GM21526 (cell line): ENCODE data around the gene C5AR1.
"Not testable (repeated sequence)": the region's sequence is repeated elsewhere in the genome, so short reads cannot be mapped to it uniquely, and the experiment has no call there.

Source experiments
- ATAC-seq: cut with Tn5 transposase; IDR thresholded peaks from one replicate; pipeline ENCODE4 v1.9.1; 2021; ENCODE audit warnings: moderate library complexity; ENCODE audit not compliant: unreplicated experiment, low FRiP score

C5AR1 gene

GRCh38 chr19:47283405-47284059 lies 26.1 kb upstream of the C5AR1 start:
- ATAC-seq = no peak

DNA sequence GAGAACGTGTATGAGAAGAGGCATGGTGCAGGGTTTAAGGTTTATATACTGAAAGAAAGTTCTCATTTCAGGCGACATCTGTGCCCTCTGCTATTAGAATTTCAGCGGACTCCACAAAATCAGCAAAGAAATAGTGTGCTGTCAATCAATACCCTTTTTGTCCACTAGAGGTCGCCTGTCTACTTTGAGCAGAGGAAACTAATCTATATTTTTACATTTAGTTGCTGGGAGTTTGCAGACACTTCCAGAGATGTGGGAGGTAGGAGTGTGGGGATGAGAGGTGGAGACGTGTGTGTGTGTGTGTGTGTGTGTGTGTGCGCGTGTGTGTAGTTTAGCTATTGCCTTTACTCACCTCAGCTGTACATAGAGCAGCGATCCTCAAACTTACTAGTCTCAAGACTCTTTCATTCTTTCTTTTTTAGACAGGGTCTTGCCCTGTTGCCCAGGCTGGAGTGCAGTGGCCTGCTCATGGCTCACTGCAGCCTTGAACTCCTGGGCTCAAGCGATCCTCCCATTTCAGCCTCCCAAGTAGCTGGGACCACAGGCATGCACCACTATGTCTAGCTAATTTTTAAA lies 25.2 kb upstream of the C5AR1 start:
- no peak for ATAC-seq

- ATAC-seq = no peak
These were observed 13.6 kb upstream of the C5AR1 start for GRCh38 chr19:47296036-47296435.

DNA sequence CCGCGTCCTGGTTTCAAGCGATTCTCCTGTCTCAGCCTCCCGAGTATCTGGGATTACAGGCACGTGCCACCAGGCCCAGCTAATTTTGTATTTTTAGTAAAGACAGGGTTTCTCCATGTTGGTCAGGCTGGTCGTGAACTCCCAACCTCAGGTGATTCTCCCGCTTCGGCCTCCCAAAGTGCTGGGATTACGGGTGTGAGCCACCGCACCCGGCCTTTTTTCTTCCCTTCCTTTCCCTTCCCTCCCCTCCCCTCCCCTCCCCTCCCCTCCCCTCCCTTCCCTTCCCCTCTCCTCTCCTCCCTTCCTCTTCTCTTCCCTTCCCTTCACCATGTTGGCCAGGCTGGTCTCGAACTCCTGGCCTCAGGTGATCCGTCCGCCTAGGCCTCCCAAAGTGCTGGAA lies 8.8 kb upstream of the C5AR1 start:
- ATAC-seq = not testable (repeated sequence)

GRCh38 chr19:47302249-47302648 lies 7.4 kb upstream of the C5AR1 start:
- ATAC-seq = no peak

GRCh38 chr19:47303966-47304365 lies 5.7 kb upstream of the C5AR1 start:
- ATAC-seq = no peak

GRCh38 chr19:47305309-47305751 lies 4.3 kb upstream of the C5AR1 start:
- no peak for ATAC-seq

- no peak for ATAC-seq
These were observed 3.4 kb upstream of the C5AR1 start for GRCh38 chr19:47306303-47306702.

DNA sequence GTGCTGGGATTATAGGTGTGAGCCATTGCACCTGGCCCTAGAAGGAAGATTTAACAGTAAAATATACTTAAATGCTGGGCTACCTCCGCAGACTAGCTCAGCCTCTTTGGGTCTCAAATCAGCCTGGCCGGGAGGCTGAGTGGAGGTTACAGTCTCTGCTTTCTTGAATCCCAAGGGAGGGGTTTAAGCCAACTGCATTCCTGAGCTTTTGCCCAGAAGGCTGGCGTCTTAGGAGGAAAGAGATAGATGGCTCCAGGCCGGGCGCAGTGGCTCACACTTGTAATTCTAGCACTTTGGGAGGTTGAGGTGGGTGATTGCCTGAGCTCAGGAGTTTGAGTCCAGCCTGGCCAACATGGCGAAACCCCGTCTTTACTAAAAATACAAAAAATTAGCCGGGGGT lies 623 bp upstream of the C5AR1 start:
- no peak for ATAC-seq

- ATAC-seq = no peak
These were observed 662 bp downstream of the C5AR1 start for GRCh38 chr19:47310323-47310722.

- no peak for ATAC-seq
These were observed 1.2 kb downstream of the C5AR1 start for GRCh38 chr19:47310819-47311218.

DNA sequence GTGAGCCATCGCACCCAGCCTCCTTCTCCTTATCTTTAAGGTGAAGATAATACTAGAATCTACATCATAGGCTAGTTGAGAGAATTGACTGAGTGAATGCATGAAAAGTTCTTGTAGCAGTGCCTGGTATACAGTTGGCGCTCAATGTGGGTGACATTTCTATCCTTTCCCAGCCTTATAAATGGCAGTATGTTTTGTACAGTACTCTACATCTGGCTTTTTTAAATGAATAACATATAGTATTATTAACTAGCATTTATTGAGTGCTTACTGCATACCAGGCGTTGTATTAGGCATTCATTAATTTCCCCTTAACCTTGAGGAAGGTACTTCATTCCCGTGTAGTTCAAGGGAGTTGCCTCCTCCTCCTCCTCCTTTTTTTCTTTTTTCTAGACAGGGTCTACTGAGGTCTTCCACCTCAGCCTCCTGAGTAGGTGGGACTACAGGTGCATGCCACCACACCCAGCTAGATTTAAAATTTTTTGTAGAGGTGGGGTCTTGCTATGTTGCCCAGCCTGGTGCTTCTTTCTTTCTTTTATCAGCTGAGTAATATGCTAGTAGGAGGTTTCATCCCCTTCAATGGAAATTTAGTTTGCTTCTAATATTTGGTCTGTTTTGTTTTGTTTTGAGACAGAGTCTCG lies 2.8 kb downstream of the C5AR1 start:
- no peak for ATAC-seq

DNA sequence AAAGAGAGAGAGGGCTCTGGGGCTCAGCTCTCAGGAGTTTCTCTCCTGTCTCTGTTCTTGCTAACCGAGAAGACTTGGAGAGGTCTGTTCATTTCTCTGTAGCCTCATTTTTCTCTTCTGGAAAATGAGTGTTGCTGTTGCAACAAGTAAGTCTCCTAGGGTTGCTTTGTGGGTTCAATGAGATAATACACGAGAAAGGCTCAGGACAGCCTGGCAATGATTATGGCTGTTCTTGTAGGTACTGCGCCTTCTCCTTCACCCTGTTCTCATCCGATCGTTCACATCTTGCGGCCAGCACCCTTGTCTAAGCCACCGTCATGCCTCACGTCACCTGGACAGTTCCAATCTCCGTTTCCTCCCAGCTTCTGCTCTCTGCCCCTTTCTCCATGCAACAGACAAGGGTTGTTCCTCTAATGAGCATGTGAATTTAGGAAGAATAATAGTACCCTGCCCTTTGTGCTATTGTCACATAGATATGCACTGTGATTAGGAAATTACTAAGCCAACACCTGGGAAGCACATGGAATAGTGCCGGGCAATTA lies 4.2 kb downstream of the C5AR1 start:
- no peak for ATAC-seq

DNA sequence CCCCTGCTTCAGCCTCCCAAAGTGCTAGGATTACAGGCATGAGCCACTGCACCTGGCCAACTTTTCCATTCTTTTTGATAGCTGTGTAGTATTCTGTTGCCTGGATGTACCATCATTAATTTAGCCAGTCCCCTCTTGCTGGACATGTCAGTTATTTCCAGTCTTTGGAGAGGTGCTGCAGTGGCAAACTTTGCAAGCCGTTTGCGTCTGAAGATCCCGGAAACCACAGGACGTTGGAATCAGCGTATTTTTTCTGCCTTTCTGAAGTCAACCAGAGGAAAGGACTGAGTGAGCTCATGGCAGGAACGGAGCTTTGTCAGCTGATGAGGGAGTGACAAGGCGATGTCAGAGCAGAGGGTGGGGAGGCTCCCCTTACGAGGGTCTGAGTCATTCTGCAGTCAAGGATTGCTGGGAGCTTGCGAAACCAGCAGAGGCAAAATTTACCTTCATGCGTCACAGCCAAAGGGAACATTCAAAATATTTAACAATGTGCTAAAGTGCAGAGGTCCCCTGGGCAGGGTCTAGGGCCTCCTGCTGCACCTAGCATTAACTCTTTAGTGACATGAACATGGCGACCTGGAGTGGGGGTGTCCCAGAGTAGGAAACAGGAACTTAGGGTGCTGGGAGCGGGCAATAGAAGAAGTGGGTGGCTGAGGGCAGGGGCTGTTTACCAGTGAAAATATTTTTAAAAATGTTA lies 5.6 kb downstream of the C5AR1 start:
- no peak for ATAC-seq

- no peak for ATAC-seq
These were observed 6.9 kb downstream of the C5AR1 start for GRCh38 chr19:47316513-47316912.

GRCh38 chr19:47319923-47320871 lies 10.5 kb downstream of the C5AR1 start:
- ATAC-seq = no peak

DNA sequence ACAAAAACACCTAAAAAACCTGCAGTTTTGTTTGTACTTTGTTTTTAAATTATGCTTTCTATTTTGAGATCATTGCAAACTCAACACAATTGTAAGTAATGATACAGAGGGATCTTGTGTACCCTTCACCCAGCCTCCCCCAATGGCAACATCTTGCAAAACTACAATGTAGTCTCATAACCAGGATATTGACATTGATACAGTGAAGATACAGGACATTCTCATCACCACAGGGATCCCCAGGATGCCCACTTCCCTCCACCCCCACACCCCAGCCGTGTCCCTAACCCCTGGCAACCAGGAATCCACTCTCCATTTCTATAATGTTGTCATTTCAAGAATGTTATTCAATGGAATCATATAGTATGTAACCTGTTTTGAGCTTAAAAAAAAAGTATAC lies 12.0 kb downstream of the C5AR1 start:
- no peak for ATAC-seq

GRCh38 chr19:47322058-47322457 lies 12.4 kb downstream of the C5AR1 start:
- ATAC-seq = no peak

- ATAC-seq = no peak
These were observed 13.7 kb downstream of the C5AR1 start for GRCh38 chr19:47323409-47323808.

- no peak for ATAC-seq
These were observed 14.2 kb downstream of the C5AR1 start for GRCh38 chr19:47323872-47324271.
